ENCODE measurements around the gene LCN10.

DNA sequence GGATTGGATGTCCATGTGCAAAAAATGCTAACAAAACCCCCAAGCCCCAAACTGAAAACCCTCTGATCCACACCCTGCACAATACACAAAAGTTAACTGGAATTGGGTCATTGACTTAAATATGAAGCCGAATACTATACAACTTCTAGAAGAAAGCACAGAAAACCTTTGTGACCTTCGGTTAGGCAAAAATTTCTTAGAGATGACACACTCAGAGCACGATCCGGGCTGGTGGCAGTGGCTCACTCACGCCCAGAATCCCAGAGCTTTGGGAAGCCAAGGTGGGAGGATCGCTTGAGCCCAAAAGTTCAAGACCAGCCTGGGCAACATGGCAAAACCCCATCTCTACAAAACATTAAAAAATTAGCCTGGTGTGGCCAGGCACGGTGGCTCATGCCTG lies 32.2 kb downstream of the LCN10 start:
- TF ChIP-seq RCOR1 (conservative IDR thresholded peaks at IDR 0.05; ENCODE audit: low read depth, low read length) (no peak), POLR2AphosphoS2 (IDR thresholded peaks at IDR 0.05; ENCODE audit: low read depth, low read length) (no peak), BCL11A (IDR thresholded peaks at IDR 0.05; ENCODE audit: low read depth, low read length) (no peak), CBX3 (IDR thresholded peaks at IDR 0.05; ENCODE audit: borderline replicate concordance, low read depth) (no peak), MYC (IDR thresholded peaks at IDR 0.05; ENCODE audit: insufficient read depth, insufficient read length, insufficient replicate concordance, low read length, severe bottlenecking) (no peak)
- TF ChIP-seq, protein P1, sequence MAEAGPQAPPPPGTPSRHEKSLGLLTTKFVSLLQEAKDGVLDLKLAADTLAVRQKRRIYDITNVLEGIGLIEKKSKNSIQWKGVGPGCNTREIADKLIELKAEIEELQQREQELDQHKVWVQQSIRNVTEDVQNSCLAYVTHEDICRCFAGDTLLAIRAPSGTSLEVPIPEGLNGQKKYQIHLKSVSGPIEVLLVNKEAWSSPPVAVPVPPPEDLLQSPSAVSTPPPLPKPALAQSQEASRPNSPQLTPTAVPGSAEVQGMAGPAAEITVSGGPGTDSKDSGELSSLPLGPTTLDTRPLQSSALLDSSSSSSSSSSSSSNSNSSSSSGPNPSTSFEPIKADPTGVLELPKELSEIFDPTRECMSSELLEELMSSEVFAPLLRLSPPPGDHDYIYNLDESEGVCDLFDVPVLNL (IDR thresholded peaks at IDR 0.05; ENCODE audit: low read depth, low read length): no peak

Data from GM12878 (cell line).